Activated CD4-positive, alpha-beta memory T cell treated with anti-CD3 and anti-CD28 coated beads for 36 hours (primary cell): Measurements from ENCODE around the gene PLS1. TPM values are rescaled to one million over a fixed set of nuclear protein-coding genes. Genes with fewer than 3 reads are reported as not detected.

Experiments used
- CTCF ChIA-PET: fragments of 350-600 bp; sonication (Branson Sonifier 250); formaldehyde crosslinking; loops from one replicate; lab custom pipeline; 2021; ENCODE audit warnings: antibody characterized with exemption, inconsistent platforms; lab: Charles Lee
- POLR2A ChIA-PET: fragments of 350-600 bp; sonication (Branson Sonifier 250); formaldehyde crosslinking; loops from one replicate; lab custom pipeline; 2021; ENCODE audit warnings: antibody characterized with exemption; lab: Charles Lee
- DNase-seq: peaks from one replicate; pipeline ENCODE4 v3.0.0-alpha.2; 2020
- H3K27ac Mint-ChIP-seq: one replicate; pipeline ENCODE4 v1.8.0; 2021; ENCODE audit warnings: mixed read lengths
- H3K27me3 Mint-ChIP-seq: one replicate; pipeline ENCODE4 v1.8.0; 2021; ENCODE audit warnings: mixed read lengths
- H3K36me3 Mint-ChIP-seq: one replicate; pipeline ENCODE4 v1.8.0; 2021; ENCODE audit warnings: mixed read lengths
- H3K4me1 Mint-ChIP-seq: one replicate; pipeline ENCODE4 v1.8.0; 2021; ENCODE audit warnings: low read depth, mixed read lengths
- H3K4me3 Mint-ChIP-seq: one replicate; pipeline ENCODE4 v1.8.0; 2021; ENCODE audit warnings: mild to moderate bottlenecking, mixed read lengths
- H3K9me3 Mint-ChIP-seq: one replicate; pipeline ENCODE4 v1.8.0; 2021; ENCODE audit warnings: mixed read lengths
- intact Hi-C: fragments of 100-400 bp; cut with micrococcal nuclease; formaldehyde crosslinking; loops from one replicate; pipeline ENCODE4 v1.15.1; 2023
- total RNA-seq, 2 experiments: library from RNA; stranded (reverse); gene quantifications; one replicate each; pipeline ENCODE4 v1.2.3, GENCODE V29; 2021

PLS1 gene
- total RNA-seq, 2 experiments from 2014 or later: 4.5 to 5.7 TPM

- CTCF ChIA-PET: no interaction called here
- H3K4me1 Mint-ChIP-seq: no peaks in the 10 kb centered on the region
These were observed 27.0 kb downstream of the PLS1 start for GRCh38 chr3:142623194-142623593.

GRCh38 chr3:142624341-142625152, 28.4 kb downstream of the PLS1 start:
- ChIA-PET CTCF (interaction anchor here (1.6 kb wide), 1 partner anchor 14 kb away, joined by 4 read pairs; no protein-coding TSS in a partner anchor), POLR2A (interaction anchor here (0.6 kb wide), 2 partner anchors 217 to 1836 kb away, joined by 3 read pairs; no protein-coding TSS in a partner anchor)
- Mint-ChIP-seq H3K9me3 (no peaks in the 10 kb centered on the region), H3K36me3 (no peaks in the 10 kb centered on the region), H3K4me1 (no peaks in the 10 kb centered on the region), H3K27me3 (no peaks in the 10 kb centered on the region), H3K4me3 (no peak overlapping the region), H3K27ac (no peak overlapping the region)
- no peak for DNase-seq
- intact Hi-C loops: no loop called here

More at GRCh38 chr3:142623194-142623593, 27.0 kb downstream of the PLS1 start:
- Mint-ChIP-seq H3K4me3 (no peak overlapping the region), H3K27me3 (no peaks in the 10 kb centered on the region), H3K9me3 (no peaks in the 10 kb centered on the region), H3K36me3 (no peaks in the 10 kb centered on the region), H3K27ac (no peak overlapping the region)
- POLR2A ChIA-PET: no interaction called here
- intact Hi-C loops: no loop called here
- no peak for DNase-seq

- Mint-ChIP-seq H3K27me3 (no peaks in the 10 kb centered on the region), H3K4me3 (no peak overlapping the region), H3K27ac (no peak overlapping the region), H3K4me1 (no peaks in the 10 kb centered on the region), H3K9me3 (no peaks in the 10 kb centered on the region), H3K36me3 (no peaks in the 10 kb centered on the region)
- POLR2A ChIA-PET: interaction anchor here (0.6 kb wide), 1 partner anchor 1837 kb away, joined by 3 read pairs; no protein-coding TSS in a partner anchor
- no peak for DNase-seq
- CTCF ChIA-PET: interaction anchor here (1.6 kb wide), 1 partner anchor 15 kb away, joined by 4 read pairs; no protein-coding TSS in a partner anchor
- intact Hi-C loops: no loop called here
These were observed 28.9 kb downstream of the PLS1 start for GRCh38 chr3:142625153-142625440.

- no peak overlapping the region for H3K4me3 Mint-ChIP-seq
- CTCF ChIA-PET: no interaction called here
These were observed 30.8 kb downstream of the PLS1 start for GRCh38 chr3:142626971-142627370.

GRCh38 chr3:142628801-142629200, 32.6 kb downstream of the PLS1 start:
- ChIA-PET POLR2A (interaction anchor here (1.0 kb wide), 1 partner anchor 155 kb away, joined by 3 read pairs; no protein-coding TSS in a partner anchor), CTCF (interaction anchor here (0.8 to 1.0 kb wide), 2 partner anchors 24 to 1071 kb away, joined by 3 to 4 read pairs; no protein-coding TSS in a partner anchor)
- H3K27me3 Mint-ChIP-seq: no peaks in the 10 kb centered on the region
- no peaks in the 10 kb centered on the region for H3K9me3 Mint-ChIP-seq
- H3K4me1 Mint-ChIP-seq: no peaks in the 10 kb centered on the region
- H3K4me3 Mint-ChIP-seq: no peak overlapping the region
- intact Hi-C loops: no loop called here
- DNase-seq: no peak
- H3K36me3 Mint-ChIP-seq: no peaks in the 10 kb centered on the region
- H3K27ac Mint-ChIP-seq: no peak overlapping the region

More at GRCh38 chr3:142626971-142627370, 30.8 kb downstream of the PLS1 start:
- no peaks in the 10 kb centered on the region for H3K9me3 Mint-ChIP-seq
- H3K27me3 Mint-ChIP-seq: no peaks in the 10 kb centered on the region
- H3K27ac Mint-ChIP-seq: no peak overlapping the region
- H3K4me1 Mint-ChIP-seq: no peaks in the 10 kb centered on the region
- POLR2A ChIA-PET: no interaction called here
- no peak for DNase-seq
- no peaks in the 10 kb centered on the region for H3K36me3 Mint-ChIP-seq
- intact Hi-C loops: no loop called here

- ChIA-PET CTCF (no interaction called here), POLR2A (no interaction called here)
- Mint-ChIP-seq H3K27me3 (no peaks in the 10 kb centered on the region), H3K4me1 (no peaks in the 10 kb centered on the region), H3K4me3 (no peak overlapping the region), H3K9me3 (no peaks in the 10 kb centered on the region), H3K36me3 (no peaks in the 10 kb centered on the region), H3K27ac (no peak overlapping the region)
- intact Hi-C loops: no loop called here
- DNase-seq: no peak
These were observed 36.9 kb downstream of the PLS1 start for GRCh38 chr3:142633073-142633472.

GRCh38 chr3:142636050-142636449, 39.9 kb downstream of the PLS1 start:
- no peaks in the 10 kb centered on the region for H3K36me3 Mint-ChIP-seq
- H3K4me3 Mint-ChIP-seq: no peak overlapping the region
- no peaks in the 10 kb centered on the region for H3K9me3 Mint-ChIP-seq
- intact Hi-C loops: no loop called here
- ChIA-PET POLR2A (no interaction called here), CTCF (no interaction called here)
- H3K27me3 Mint-ChIP-seq: no peaks in the 10 kb centered on the region
- no peaks in the 10 kb centered on the region for H3K4me1 Mint-ChIP-seq
- no peak overlapping the region for H3K27ac Mint-ChIP-seq
- DNase-seq: no peak

GRCh38 chr3:142636664-142637063, 40.5 kb downstream of the PLS1 start:
- Mint-ChIP-seq H3K27ac (no peak overlapping the region), H3K4me1 (no peaks in the 10 kb centered on the region), H3K9me3 (no peaks in the 10 kb centered on the region), H3K27me3 (no peaks in the 10 kb centered on the region), H3K36me3 (no peaks in the 10 kb centered on the region), H3K4me3 (no peak overlapping the region)
- ChIA-PET CTCF (no interaction called here), POLR2A (no interaction called here)
- no peak for DNase-seq
- intact Hi-C loops: no loop called here

- ChIA-PET POLR2A (no interaction called here), CTCF (no interaction called here)
- Mint-ChIP-seq H3K9me3 (no peaks in the 10 kb centered on the region), H3K36me3 (no peaks in the 10 kb centered on the region), H3K4me1 (no peaks in the 10 kb centered on the region), H3K27me3 (no peaks in the 10 kb centered on the region), H3K27ac (no peak overlapping the region), H3K4me3 (no peak overlapping the region)
- intact Hi-C loops: no loop called here
- DNase-seq: no peak
These were observed 42.1 kb downstream of the PLS1 start for GRCh38 chr3:142638291-142638690.

GRCh38 chr3:142641504-142641903, 45.3 kb downstream of the PLS1 start:
- Mint-ChIP-seq H3K36me3 (no peaks in the 10 kb centered on the region), H3K27ac (no peak overlapping the region), H3K27me3 (no peaks in the 10 kb centered on the region), H3K4me3 (no peak overlapping the region), H3K9me3 (no peaks in the 10 kb centered on the region), H3K4me1 (no peaks in the 10 kb centered on the region)
- intact Hi-C loops: no loop called here
- CTCF ChIA-PET: no interaction called here
- POLR2A ChIA-PET: no interaction called here
- no peak for DNase-seq

- H3K27ac Mint-ChIP-seq: no peak overlapping the region
- POLR2A ChIA-PET: no interaction called here
These were observed 46.8 kb downstream of the PLS1 start for GRCh38 chr3:142642956-142643355.

GRCh38 chr3:142644502-142644901, 48.3 kb downstream of the PLS1 start:
- no peaks in the 10 kb centered on the region for H3K4me1 Mint-ChIP-seq
- H3K27me3 Mint-ChIP-seq: no peaks in the 10 kb centered on the region
- intact Hi-C loops: no loop called here
- POLR2A ChIA-PET: no interaction called here
- no peaks in the 10 kb centered on the region for H3K9me3 Mint-ChIP-seq
- no peak overlapping the region for H3K4me3 Mint-ChIP-seq
- no peak for DNase-seq
- CTCF ChIA-PET: no interaction called here
- no peaks in the 10 kb centered on the region for H3K36me3 Mint-ChIP-seq
- H3K27ac Mint-ChIP-seq: no peak overlapping the region

More at GRCh38 chr3:142642956-142643355, 46.8 kb downstream of the PLS1 start:
- Mint-ChIP-seq H3K4me3 (no peak overlapping the region), H3K36me3 (no peaks in the 10 kb centered on the region), H3K27me3 (no peaks in the 10 kb centered on the region), H3K9me3 (no peaks in the 10 kb centered on the region), H3K4me1 (no peaks in the 10 kb centered on the region)
- DNase-seq: no peak
- CTCF ChIA-PET: no interaction called here
- intact Hi-C loops: no loop called here
